ENCODE measurements around the gene BCAS3. TPM values are rescaled to one million over a fixed set of nuclear protein-coding genes. Genes with fewer than 3 reads are reported as not detected.
"Not testable (repeated sequence)": the region's sequence is repeated elsewhere in the genome, so short reads cannot be mapped to it uniquely, and the experiment has no call there.

The BCAS3 gene
- total RNA-seq, 1 experiment from 2014 or later: 26.6 TPM

DNA sequence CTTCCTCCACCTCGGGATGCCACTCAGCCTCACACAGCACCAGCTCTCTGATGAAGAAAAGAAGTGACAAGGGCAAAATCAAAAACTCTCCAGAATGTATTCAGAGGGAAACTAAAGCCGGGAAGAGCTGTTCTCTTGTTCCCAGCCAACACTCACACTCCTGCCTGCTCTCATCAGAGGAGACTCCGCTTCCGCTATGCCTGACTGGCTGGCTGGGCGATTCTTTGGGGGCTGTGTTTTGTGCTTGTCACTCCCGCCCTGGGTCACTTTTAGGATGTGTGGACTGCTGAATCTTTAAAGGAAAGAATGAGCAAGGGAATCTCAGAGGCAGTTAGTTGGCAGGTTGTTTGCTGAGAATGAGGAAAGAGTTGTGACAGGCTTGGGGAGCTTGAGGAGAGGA is 667.4 kb downstream of the BCAS3 start:
- DNase-seq (ENCODE audit: extremely low read depth, low read depth): no peak

- DNase-seq (ENCODE audit: extremely low read depth, low read depth): no peak
Measured at GRCh38 chr17:61345825-61346666, 668.4 kb downstream of the BCAS3 start.

GRCh38 chr17:61349350-61349749 is 671.7 kb downstream of the BCAS3 start:
- DNase-seq (ENCODE audit: extremely low read depth, low read depth): no peak

DNA sequence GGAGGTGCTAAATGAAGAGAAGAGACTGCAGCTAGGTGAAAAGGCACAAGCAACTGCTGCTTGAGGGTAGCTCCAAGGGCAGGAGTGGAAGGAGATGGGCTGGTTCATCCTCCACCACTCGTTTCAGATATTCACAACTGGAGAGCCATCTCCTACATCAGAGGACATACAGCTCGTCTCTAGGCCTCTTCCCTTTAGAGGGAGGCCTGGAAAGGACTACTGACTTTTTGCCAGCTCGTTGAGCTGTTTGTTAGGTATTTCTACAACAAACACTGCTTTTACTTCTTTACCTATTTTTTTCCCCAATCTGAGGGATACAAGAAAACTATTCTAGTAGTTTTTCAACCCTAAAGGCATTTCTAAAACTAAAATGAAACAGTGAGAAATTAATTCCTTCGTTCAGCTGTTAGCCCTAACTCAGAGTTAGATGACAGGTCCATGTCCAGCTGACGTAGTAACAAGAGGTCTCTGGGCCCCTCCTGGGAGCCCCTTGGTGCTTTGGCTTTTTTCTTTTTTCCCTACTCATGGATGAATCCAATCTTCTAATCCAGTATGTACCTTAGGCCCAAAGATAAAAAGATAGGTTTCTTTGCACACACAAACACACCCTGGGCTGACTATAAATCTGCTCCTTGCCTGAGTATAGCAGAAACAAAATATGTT is 674.2 kb downstream of the BCAS3 start:
- no peak for DNase-seq (ENCODE audit: extremely low read depth, low read depth)

DNA sequence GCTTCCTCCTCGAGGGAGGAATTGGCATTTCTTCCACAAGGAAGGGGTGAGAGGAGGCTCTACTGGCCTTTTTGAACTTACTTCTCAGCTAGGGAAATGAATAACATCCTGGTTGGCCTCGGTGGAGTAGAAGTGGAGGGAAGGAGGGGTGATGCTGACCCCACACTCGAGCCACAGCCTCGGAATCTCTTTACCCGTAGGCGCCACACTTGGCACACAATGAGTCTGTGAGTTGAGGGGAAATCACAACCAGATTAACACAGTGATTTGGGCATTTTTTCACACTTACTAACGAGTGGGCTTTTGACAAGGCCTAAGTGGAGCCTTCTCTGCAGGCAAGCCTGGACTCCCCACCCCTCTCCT is 674.7 kb downstream of the BCAS3 start:
- no peak for DNase-seq (ENCODE audit: extremely low read depth, low read depth)

GRCh38 chr17:61352781-61353491 is 675.3 kb downstream of the BCAS3 start:
- DNase-seq (ENCODE audit: extremely low read depth, low read depth): no peak

DNA sequence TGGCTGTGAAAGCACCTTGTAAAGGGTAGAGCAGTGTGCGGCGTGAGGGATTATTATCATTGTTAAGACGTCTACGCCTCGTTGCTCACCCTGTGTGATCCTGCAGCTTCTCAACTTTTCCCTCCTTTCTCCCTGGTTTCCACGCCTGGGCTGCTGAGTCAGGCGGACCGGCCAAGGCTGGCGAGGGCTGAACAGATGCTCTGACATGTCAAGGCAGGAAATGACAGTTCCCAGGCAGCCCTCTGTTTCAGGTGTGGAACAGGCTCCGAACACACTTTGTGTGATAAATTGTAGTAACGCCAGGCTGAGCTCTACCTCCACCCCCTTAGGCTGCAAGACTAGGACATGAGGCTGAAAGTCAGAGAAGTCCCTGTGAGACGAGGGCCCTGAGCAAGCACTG is 676.0 kb downstream of the BCAS3 start:
- DNase-seq (ENCODE audit: extremely low read depth, low read depth): no peak

DNA sequence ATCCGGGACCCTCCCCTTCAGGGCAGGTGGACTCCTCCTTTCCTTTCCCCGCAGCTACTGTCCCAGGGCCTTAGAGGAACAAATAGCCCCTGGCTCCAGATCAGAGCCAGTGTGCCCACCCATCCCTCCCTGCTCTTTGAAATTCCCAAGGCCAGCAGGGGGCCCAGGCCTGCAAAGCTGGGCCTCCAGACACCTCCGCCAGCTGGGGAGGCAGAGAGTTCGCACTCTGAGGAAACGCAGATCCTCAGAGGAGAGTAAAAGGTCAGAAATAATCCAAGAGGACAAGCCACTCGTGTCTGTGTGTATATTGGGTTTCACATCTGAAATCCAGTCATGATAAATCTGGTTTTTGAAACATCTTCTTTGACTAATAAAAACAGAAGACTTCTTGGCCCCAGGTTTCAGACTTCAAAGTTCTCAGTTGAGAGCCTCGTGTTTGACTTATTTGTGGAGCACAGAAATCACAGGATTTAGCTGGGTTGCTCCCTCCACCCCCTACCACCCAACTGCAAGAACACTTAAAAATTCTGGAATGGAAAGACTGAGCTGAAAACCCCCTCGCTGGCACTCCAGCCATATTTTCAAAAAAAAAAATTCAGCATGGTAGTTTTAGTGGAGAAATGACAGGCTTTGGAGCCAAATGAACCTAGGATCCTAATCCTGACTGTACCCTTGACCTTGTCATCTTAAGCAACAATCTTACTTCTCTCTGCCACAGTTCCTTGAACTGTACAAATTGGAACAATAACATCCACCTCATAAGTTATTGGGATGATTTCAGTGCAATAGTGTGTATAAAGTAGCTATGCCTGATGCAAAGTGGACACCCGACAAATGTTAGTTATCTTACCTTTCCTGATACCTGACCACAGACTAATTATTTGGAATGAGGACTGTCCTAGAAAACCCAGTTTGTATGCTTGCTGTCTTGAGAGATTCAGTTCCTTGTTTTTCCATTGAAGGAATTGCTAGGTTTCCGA is 677.5 kb downstream of the BCAS3 start:
- no peak for DNase-seq (ENCODE audit: extremely low read depth, low read depth)

DNA sequence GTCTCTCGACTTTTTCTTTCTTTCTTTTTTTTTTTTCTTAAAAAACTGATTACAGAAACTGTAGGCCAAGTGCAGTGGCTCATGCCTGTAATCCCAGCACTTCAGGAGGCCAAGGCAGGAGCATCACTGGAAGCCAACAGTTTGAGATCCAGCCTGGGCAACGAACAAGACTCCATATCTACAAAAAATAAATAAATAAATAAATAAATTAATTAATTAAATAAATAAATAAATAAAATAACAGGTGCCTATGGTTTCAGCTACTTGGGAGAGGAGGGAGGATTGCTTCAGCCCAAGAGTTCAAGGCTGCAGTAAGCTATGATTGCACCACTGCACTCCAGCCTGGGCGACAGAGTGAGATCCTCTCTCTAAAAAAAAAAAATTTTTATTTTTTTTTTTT is 679.4 kb downstream of the BCAS3 start:
- not testable (repeated sequence) for DNase-seq (ENCODE audit: extremely low read depth, low read depth)

DNA sequence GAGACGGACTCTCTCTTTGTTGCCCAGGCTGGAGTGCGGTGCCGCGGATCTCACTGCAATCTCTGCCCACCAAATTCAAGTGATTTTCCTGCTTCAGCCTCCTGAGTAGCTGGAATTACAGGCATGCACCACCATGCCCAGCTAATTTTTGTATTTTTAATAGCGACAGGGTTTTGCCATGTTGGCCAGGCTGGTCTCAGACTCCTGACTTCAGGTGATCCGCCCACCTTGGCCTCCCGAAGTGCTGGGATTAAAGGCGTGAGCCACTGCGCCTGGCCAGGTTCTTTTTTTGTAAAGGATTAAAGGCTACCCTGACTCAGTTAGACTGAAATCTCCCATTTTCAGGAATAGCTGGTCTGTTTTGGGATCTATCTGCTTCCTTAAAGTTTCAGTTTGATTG is 681.9 kb downstream of the BCAS3 start:
- DNase-seq (ENCODE audit: extremely low read depth, low read depth): not testable (repeated sequence)

DNA sequence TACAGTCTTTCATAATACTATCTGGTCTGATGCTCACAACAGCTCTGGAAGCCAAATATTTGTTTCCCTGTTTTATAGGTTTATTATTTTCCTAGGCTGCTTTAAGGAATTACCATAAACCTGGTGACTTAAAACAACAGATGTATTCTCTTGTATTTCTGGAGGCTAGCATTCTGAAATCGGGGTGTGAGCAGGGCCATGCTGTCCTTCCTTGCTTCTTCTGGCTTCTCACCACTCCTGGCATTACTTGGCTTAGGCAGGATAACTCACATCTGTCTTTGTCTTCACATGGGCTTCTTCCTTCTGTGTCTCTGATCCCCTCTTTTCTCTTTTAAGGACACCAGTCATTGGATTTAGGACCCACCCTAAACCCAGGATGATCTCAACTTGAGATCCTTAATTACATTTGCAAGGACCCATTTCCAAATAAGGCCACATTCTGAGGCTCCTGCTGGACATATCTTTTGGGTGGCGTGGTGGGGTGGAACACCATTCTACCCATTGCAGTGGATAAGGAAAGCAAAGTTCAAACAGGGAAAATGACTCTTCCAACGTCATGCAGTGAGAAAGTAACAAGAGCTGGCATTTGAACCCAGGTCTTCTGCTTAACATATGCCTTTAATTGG is 682.8 kb downstream of the BCAS3 start:
- no peak for DNase-seq (ENCODE audit: extremely low read depth, low read depth)

GRCh38 chr17:61361084-61361483 is 683.4 kb downstream of the BCAS3 start:
- DNase-seq (ENCODE audit: extremely low read depth, low read depth): no peak

DNA sequence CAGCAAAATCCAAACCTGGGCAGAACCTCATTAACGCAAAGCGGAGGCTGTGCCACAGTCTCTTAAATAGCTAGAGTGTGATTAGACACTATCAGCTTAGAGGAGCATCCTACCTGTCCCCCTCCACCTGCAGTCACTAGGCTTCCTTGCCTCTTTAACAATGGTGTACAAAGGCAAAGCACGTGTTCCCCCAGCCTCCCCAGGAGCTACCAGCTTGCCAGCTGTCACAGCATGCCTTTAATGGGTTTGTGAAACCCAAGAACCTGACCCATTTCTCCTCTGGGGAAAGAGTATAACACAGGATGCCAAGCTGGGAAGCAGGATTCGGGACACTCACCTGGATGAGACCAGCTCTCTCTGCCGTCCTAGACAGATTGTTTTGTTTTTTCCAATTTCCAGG is 684.7 kb downstream of the BCAS3 start:
- DNase-seq (ENCODE audit: extremely low read depth, low read depth): no peak

DNA sequence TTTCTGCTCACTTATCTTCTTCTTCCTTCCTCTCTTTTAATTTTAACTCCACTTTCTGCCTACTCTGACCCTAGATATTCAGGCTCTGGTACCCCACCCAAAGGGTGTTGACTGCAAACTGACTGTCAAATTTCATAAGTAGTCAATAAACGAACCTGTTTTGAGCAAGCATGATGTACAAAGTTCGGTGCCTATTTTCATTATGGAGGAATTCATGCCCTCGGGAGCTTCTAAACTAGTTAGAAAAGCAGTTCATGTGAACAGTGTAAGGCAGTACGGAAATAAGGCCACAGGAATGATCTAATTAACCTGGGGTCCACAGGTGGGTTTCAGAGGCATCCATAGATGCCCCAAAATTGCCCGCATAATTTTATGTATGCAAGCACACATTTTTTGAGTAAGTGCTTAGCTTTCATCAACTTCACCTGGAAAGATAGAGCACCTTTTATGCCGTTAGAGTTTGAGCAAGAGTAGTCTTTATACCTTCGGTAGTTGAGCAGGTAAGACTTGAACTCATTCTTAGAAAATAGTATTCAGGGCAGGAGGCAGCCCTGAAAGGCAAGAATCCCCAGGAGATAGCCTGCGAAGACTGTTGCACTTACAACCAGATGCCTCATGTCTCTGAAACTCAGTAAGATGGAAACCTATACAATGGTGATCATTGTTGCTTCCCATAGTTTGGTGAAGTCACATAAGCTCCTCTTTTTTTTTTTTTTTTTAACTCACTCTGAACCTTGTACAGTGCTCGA is 685.4 kb downstream of the BCAS3 start:
- DNase-seq (ENCODE audit: extremely low read depth, low read depth): no peak

DNA sequence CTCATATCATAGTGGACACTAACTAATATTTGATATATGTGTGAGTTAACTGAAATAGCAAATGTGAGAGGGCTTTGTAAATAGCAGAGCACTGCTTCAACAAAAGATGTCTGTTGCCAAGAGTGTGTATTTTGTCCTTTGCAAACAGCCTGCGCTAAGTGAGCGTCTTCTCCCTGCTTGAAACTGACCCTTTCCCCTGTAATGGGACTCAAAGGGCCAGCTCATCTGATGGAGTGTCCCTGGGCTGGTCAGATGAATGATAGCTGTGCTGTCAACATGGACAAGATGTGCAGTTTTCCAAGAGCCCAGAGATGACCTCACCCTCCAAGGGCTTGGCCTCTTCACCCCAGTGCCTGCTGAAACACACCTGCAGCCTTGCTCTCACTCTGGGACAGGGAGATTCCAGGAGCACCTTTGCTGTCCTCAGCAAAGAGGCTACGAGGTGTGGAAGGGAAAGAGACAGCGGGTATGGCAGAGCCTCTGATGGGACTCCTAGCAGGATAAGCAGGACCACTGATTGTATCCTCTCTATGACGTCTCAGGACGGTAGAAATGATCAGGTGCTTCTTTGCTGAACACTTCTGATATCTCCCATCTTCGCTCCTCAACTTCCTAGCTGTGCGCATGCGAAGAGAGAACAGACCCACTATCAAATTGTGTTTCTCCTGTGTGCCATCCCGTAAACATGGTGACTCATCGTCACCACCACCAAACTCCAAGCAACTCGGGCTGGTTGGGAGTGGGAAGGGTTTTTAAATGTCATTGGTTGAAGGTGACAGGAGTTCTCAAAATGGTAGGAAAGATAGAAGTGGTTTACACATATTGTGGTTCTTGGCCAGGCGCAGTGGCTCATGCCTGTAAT is 686.2 kb downstream of the BCAS3 start:
- DNase-seq (ENCODE audit: extremely low read depth, low read depth): no peak

DNA sequence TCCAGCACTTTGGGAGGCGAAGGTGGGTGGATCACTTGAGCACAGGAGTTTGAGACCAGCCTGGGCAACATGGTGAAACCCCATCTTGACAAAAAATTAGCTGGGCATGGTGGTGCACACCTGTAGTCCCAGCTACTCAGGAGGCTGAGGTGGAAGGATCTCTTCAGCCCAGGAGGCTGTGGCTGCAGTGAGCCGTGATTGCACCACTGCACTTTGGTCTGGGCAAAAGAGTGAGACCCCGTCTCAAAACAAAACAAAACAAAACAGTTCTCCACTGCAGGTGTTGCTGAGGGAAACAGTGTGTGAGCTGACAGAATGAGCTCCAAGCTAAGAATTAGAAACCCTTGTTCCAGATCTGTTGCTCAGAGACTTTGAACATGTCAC is 686.8 kb downstream of the BCAS3 start:
- no peak for DNase-seq (ENCODE audit: extremely low read depth, low read depth)

DNA sequence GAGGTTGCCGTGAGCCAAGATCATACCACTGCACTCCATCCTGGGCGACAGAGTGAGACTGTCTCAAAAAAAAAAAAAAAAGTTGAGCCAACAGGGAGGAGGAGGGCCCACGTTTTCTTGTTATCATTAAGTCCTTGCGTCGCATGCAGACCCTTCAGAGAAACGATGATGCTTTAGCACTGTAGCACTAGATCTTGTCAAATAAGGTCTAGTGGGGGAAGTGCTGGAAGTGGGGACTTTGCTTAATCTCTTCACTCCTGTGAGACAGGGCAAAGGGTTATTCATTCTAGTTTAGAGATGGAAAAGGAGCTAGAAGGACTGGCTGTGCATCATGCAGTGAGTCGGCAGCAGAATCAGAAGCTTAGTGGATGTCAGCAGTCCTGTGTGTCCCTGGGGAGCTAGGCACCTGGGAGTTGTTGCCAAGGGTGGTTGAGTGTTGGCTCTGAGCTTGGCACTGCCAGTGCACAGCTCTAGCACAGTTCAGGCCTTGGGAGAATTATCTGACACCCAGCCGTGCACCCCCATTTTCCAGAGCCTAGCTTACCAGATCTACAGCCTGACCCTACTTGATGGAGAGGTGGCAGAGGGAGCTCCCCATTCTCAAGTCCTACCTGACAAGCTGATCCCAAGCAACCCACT is 688.5 kb downstream of the BCAS3 start:
- DNase-seq (ENCODE audit: extremely low read depth, low read depth): no peak

Data from NCI-H460 (cell line).